NCI-H446 (cell line): Measurements from ENCODE around the gene PLEKHA6.

ENCODE experiments used
- DNase-seq, 2 experiments: peaks; one replicate each; lab custom pipeline; 2025; lab: John Stamatoyannopoulos, UW

Gene PLEKHA6

DNA sequence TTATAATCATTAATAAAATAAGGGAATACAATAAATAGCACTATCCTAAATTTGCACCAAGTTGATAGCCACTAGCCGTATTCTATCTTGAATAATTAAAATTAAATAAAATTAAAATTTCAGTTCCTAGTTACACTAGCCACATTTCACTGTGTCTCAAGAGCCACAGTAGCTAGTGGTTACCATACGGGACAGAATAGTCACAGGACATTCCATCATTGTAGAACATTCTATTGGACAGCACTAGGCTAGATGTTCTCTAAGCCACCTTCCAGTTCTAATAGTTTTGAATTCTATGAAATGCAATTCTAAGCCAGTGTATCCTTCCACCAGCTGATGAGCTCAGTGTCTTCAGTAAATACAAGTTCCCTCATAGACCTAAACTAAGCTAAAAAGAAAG, 74.8 kb downstream of the PLEKHA6 start:
- DNase-seq, result no peak

DNA sequence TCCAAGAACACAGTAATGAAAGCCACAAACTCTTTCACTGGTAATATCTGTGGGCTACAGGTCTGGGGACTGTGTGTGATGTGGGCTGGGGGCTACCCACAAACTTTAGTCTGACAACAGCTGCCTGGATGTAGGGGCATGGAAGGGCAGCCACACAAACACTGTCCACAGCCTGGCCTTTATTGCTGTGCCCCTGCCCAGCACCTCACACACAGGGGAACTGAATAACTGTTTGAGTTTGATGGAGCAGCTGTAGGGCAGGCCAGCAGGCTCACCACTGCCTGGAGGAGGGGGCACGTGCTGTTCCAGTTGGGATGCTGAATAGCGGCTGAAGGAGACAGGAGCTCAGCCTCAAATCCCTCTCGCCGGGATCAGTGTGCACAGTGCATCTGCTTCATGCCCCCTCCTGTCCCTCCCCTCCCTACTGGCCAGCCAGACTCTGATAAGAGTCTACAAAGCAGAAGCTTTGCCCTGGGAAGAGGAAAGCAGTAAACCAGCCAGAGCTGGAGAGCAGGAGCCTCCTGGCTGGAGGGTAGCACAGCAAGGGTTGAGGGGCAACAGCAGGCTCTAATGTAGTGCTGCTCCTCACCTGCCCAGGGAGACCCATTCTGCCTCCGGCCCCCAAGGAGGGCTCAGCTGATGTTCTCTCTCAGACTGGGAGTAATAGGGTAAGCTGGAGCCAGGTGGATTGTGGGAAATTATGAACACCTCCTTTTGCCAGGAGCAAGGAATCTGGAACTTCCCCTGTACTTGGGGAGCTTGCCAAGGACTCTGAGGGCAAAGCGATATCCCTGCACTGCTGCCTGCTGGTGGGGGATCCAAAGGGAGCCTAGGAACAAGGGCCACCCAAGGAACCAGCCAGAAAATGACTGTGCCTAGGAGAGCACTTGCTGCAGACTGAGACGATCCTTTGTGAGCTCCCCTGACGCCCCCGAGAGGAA, 75.7 kb downstream of the PLEKHA6 start:
- peak in 1 of 2 experiments; percentile 53 for DNase-seq

DNA sequence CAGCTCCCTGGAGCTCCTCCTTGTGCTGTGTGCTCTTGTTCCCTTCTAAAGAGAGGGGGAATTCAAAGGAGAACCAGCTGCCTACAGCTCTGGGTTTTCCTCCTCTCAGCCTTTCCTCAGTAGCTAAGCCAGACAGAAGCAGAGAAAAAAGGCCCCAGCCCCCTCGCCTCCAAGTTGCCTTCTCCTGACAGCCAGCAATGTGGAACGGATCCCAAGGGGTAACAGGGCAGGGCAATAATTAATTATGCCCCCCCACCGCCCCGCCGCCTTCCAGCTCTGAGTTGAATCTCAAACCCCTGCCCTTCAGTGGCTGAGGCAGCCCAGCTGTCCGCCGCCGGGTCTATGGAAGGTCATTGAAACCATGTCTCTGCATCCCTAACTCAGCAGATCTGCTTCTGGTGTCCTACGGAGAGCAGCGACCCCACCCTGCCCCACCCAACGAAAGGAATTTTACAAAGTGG, 76.9 kb downstream of the PLEKHA6 start:
- DNase-seq, result no peak

DNA sequence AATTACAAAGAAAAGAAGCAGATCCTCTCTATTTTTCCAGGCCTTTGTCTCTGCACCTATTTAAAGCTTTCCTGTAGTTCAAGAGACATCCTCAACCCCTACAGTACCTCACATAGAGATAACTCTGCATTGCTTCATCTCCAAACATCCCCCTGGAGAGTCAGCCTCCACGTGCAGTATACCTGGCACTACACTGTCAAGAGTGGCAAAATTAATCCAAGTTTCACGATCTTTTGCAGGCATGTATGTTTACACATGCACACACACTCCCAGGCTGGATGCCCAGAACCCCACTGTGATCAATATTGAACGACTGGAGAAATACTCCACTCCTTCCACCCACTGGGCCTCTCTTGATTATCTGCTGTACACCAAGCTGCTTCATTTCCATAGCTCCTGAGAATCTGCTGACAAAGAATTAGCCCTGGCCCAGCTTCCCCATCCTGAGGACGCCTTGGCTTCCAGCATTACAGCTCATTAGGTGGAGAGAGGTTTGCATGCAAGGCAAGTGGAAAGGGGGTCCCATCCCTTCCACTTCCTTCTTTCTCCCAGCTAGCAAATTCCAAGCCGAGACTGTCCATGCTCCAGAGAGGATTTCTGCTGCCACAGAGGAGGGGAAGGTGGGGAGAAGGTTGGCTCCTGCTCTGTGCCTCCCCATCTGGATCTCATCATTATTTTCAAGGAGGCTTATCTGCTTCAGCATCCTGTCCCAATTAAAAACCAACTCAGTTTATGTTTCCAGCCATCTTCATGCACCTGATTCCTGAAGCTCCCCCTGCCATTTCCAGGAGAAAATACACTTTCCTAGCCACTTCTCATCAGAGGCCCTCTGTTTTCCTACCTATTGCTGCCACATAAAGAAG, 79.4 kb downstream of the PLEKHA6 start:
- DNase-seq, result peak in 1 of 2 experiments; percentile 45

DNA sequence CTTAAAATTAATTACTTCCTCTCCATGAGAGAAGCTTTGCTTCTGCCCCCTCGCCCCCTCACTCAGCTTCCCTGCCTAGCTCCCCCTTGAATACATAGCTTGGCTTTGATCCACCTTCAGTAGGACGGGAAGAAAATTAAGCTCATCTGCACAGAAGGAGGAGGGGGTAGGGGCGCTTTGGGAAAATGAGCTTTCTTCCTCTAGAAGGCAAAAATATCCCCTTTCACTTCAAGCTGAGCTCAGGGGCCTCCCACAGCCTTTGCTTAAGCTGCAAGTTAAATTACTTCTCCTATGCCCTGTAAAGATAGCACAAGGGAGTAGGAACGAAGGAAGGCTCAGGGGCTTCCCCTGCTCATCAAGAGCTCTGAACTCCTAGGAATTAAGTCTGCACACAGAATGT, 80.8 kb downstream of the PLEKHA6 start:
- DNase-seq, result no peak

DNA sequence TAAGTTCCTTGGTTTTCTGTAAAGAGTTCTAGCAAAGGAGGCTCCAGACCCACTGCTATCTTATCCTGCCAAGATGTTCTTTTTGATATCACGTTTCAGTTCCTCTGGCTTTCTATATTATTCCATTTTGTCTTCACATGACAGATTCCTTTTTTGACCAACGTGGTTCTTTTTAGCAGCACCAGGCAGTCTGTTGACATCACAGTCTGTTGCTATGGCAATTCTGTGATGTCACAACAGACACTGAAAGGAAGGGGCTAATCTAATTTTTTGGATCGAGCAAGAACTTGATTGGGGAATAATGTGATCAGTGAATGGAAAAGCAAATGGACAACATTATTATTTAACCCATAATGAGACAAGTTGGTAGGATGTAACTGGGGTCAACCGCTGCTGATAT, 81.5 kb downstream of the PLEKHA6 start:
- DNase-seq, result no peak

DNA sequence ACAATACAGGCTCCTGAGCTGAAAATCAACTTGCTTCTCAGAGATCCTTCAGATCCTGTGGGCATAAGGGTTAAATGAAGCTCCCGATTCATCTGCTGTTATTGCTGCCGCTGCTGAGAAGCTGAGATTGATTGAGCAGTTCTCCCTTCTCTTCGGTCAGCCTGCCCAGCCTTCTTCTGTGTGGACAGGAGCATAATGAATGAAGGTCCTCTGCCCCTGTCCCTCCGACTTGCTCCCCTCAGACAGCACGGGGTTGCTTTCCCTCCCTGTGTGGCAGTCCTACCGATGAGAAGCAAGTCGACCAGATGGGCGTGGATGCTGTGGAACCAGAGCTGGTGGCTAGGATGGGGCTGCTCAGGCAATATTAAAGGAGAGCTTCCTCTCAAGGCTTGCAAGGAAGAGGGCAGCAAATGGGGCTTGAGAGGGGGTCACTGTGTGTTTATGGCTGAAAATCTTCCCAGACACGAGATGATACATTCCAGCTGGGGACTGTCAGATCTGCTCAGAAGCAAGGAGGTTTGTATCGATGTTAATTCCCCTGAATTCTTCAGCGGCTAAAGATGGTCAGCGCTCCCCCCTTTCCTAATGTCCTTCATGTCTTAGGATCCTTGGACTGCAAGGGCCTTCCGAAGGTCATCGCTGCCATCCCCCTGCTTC, 82.0 kb downstream of the PLEKHA6 start:
- DNase-seq, result no peak

DNA sequence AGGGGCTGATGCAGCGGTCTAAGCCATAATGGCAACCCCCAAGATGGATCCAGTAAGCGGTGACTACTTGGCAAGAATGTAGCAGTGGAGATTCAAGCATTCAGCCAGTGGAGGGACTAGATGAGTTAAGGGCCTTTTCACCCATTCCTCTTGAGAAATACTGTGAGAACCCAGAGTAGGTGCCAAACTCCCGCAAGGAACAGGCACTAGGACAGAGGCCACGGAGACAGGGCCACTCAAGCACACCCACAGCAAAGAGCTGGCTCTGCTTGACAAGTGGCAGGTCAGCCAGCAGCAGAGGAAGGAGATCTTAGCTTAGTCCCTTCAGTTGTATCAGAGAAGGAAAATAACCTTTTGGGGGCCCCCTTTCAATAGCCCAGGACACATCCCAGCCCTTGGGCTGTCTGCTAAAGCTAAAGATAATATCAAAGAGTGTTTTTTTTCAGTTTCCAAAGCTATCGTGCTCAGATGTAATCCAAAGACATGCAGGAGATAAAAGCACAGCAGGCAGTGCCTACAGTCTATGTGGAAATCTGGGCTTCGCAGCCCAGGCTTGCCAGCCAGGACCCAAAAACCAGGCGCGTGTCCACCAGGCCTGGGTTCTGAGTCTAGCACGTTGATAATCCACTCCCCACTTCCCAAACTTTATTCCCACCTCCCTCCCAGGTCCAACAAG, 83.9 kb downstream of the PLEKHA6 start:
- no peak for DNase-seq

DNA sequence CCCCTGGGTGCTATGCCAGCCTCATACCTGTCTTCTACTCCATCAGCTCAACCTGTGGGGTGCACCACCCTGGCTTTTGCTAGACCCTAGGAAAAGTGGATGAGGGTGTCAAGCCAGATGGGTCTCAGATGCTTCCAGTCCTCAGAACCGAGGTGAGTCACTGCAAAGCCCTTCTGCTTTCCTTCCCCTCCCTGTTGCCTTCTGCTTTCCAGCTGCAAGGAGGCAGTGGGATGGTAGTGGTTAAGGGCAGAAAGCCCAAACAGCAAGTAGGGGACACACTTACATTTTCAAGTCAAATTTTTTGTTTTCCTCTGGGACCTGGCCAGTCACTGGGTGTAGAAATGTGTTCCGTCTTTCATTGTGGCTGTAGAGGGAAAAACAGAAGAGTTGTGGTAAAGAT, 85.3 kb downstream of the PLEKHA6 start:
- no peak for DNase-seq

DNA sequence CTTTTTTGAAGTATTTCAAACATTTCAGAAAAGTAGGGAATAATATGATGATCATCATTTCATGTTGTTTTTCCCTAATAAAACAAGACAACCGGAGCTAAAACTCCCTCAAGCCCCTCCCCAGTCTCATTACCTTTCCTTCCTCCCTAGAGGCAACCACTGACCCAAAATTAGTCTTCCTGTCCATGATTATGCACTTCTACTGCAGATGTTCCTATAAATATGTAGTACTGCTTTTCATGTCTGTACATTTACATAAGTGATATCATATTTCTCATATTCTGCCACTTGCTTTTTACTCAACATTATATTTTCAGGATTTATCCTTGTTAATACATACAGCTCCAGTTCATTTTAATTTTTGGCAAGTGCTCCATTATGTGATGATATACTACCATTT, 87.2 kb downstream of the PLEKHA6 start:
- no peak for DNase-seq

DNA sequence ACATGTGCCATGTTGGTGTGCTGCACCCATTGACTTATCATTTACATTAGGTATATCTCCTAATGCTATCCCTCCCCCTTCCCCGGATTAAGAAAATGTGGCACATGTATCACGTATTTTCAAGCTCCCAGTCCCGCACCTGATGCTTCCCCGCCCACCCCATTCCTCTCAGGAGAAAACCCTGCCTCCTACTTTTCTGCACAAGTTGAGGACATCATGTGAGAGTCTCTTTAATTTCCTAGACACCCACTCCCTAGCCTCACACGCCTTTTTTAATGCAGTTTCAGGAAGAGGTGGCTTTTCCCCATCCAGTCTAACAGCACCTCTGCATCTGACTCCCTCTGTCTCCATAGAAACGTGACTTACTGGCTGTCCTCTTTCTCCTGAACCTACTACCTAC, 87.8 kb downstream of the PLEKHA6 start:
- DNase-seq, result no peak

DNA sequence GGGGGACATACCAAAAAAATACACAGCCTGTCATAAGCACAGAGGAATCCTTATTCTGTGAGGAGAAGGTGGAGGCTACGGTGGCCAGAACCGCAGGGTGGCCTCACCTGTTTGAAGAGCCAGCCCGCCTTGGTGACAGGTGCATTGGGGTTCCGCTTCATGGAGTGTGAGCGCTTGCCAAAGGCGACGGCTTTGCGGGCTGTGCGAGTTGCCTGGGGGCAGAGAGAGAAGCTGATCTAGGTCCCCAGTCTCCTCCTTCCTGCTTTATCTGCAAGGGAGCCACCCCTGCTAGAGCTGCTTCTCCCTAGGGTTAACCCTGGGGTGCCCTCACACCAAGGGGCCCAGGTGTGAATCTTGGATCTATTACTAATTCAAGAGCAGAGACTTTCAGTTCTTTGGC, 91.6 kb downstream of the PLEKHA6 start:
- DNase-seq, result no peak

DNA sequence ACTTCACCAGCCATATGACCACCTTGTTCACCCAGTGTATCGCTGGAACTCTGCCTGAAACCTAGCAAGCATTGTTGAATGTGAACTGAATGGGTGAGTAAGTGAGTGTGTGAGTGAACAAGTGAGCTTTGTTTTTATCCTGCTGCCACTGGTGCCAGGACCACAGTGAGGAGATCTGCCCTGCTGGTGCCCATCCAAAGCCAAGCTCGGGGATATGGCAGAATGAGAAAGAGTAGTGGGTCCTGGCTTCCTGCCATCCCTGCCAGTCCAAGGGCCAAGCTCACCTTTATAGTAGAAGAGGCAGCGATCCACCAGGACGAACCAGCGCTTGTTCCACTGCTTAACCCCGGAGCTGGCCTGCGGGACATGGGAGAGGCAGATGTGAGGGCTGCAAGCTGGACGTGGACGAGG, 92.5 kb downstream of the PLEKHA6 start:
- DNase-seq, result no peak

DNA sequence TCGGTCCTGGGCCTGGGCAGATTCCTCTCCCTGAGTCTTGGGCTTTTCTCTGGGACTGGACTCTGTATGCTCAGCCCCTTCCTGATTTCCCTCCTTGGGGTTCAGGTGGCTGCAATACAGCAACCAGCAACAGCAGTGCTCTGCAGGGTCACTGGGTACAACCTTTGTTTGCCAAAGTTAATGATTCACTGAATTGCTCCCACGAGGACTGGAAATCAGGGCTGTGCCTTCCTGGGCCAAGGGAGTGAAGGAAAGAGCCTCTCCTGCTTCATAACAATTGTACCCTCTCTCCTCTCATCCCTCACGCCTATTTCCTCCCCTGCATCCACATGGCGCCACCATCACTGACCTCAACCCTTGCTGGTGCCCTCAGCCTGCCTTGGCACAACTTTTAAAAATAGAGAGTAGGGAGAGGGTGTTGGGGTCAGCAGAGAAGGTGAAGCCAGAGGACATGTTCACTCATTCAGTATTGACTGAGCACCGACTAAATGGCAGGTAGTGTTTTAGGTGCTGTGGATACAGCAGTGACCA, 93.2 kb downstream of the PLEKHA6 start:
- no peak for DNase-seq

DNA sequence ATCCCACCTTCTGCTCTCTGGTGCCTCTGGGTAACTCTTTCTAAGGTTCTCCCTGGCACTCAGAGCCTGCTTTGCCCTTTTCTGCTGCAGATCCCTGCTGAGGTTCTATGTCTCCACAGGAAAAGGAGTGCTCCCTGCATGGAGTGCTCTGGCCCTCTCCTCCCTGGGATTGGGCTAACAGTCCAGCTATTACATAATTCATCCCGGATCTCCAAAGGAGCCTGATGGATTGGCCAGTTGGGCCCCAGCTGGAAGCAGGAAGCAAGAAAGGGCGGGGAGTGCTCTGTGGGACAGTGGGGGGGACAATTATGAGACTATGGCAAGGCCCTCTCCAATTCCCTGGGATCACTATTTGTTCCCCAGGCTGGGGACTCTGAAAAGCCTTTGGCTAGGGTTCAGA, 94.1 kb downstream of the PLEKHA6 start:
- DNase-seq, result no peak

DNA sequence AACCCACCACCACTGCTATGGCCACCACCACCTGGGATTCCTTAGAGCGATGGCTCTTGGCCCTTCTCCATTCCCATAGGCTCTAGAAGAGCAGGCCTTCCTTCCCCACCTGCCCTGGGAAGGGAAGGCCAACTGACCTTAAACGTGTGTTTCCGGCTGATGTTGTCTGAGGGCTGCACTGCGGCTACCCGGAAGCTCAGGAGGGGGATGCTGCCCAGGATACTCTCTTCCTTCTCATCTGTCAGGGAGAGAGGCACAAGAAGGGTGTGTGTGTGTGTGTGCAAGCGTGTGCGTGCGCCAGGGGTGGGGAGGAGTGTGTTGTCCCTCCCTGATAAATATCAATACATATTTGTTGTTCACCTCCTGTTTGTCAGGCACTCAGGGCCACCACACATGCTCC, 94.9 kb downstream of the PLEKHA6 start:
- DNase-seq, result no peak

DNA sequence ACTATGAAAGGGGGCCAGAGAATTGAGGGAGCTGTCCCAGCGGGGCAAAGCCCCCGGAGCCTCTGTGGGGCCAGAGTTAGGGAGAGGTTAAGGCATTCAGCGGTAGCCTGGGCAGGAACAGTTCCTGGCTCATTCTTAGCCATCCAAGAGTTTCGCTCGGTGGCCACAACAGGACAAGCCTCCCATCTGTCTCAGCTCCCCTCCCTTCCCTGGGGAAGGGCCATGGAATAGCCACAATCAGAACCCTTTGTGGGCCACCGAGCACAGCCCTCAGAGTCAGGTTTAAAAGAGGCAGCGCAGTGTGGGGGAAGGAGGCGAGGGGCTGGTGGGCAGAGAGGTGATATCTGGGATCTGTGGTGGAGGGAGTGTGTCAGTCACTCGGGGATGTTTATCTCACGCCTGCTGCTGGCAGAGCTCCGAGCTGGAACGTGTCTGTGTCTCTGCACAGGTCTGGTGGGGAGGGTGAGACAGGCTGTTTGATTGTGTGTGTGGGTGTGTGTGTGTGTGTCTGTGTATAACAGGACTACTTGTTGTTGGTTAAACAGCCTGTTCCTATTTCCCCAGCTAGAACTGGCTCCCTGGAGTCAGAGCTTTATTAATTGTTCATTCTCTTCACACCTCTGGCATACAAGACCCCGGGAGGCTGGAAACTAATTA, 96.3 kb downstream of the PLEKHA6 start:
- no peak for DNase-seq

DNA sequence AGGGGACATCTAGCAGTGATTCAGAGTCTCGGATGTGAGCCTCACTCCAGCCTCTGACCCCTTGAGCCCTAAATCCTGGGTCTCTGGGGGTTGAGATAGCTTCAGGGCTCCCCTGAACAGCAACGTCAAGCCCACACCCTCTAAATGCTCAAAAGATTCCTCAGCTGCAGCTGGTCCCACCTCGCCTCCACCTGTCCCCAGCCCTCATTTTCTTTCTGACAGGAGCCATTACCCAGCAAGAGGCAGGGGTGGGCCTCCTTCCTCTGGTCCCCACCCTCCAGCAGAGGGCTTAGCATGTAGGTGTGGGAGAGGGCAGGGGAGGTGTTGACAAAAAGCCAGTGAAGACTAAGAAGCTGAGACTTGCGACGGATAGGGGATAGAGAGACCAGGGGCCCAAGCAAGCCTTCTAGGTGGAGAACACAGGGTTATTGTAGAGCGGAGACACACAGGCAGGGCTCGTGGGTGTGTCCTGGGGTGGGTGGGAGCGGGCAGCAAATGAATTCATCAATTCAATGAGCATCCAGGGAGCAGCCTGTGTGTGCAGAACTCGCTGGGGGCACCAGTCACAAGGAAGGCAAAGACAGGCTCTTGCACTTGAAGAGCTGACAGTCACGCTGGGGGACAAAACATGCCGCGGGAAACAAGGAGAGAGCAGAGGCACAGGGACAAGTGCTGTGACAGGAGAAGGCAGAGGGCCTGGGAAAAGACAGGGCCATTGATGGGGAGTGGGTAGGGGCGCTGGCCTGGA, 97.0 kb downstream of the PLEKHA6 start:
- DNase-seq, result no peak

DNA sequence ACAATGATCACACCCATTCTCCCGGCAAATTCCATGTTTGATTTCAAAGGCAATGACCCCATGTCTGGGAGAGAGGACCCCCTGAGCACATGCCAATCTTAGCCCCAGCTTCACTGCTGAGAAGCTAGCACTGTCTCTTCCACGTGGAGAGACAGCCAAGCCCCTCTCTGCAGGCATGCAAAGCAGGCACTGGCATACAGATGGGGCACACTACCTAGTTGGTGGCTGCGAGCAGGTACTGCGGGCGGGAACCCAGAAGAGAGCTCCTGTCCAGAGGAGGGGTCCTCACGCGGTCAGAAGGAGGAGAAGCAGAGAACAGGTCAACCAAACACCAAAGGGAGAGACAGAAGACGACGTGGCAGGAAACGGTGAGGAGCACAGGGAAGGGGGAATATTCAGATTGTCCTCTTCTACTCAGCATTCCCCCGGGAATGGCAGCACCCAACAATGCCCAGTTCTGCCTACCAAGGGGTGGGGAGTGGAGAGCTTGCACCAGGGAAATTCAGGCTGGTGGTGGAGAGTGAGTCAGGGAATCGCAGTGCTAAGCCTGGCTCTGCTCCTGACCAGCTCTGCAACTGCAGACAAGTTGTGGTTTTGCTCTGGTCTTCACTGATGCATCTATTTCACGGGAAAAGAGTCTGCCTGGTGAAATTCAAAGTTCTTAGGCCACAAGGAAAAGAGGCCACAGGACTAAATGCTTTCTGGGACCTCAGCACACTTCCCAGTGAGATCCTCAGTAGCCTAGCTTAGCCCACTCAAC, 97.8 kb downstream of the PLEKHA6 start:
- DNase-seq, result no peak

DNA sequence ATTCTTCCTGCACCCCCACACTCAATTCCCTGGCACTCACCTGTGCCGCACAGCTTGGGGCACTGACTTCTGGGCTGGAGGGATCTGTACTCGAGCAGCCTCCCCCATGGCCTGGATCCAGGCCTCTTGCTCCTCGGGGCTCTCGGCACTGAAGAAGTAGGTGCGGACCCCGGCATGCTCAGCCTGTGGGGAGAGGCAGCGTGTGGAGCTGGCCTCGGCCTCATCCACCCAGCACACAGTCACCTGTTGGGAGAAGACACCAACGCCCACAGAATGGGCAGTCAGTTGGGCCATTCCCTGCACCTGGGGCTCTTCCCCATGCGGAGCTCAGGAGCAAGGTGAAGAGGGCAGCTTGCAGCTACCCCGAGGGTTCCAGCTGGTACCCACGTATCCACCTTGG, 98.5 kb downstream of the PLEKHA6 start:
- DNase-seq, result no peak
